ENCODE results near the gene SLC9A3. TPM values are rescaled to one million over a fixed set of nuclear protein-coding genes. Genes with fewer than 3 reads are reported as not detected.

Gene SLC9A3
- total RNA-seq, 1 experiment from 2014 or later, result 0.85 TPM

GRCh38 chr5:443239-444151 is 80.8 kb downstream of the SLC9A3 start:
- Histone ChIP-seq H2BK12ac (ENCODE audit: insufficient read length, low read depth, low read length) (no peak overlapping the region), H3K79me2 (ENCODE audit: insufficient read depth, low read length) (peaks cover 6% of the 10 kb centered on the region; the same call in 1 of the 2 replicates), H4K91ac (ENCODE audit: insufficient read length, low read depth, low read length) (no peak overlapping the region), H3K14ac (ENCODE audit: insufficient read depth, low read length) (0 out of 2 replicates have a peak overlapping the region, but pooled peaks have one; percentile 24), H2BK120ac (ENCODE audit: low read depth, low read length, poor library complexity, severe bottlenecking) (no peak overlapping the region), H3K56ac (ENCODE audit: insufficient read length, low read depth, low read length) (no peak overlapping the region), H3T11ph (ENCODE audit: low read length) (no peak overlapping the region), H2AK5ac (ENCODE audit: insufficient read length, low read length) (no peak overlapping the region), H3K27me3 (ENCODE audit: insufficient read depth, low read length) (no peaks in the 10 kb centered on the region), H3K27ac (ENCODE audit: insufficient read length, low read depth, low read length) (no peak overlapping the region), H3K23me2 (ENCODE audit: insufficient read length, low read depth, low read length, poor library complexity, severe bottlenecking) (peaks cover 12% of the 10 kb centered on the region), H2BK5ac (ENCODE audit: insufficient read length, low read length) (no peak overlapping the region), H2BK15ac (ENCODE audit: low read depth, low read length) (no peak overlapping the region), H4K20me1 (ENCODE audit: control insufficient read depth, insufficient read depth, insufficient read length) (no peaks in the 10 kb centered on the region), H2AFZ (ENCODE audit: low read length) (no peak overlapping the region), H3K4me2 (ENCODE audit: insufficient read depth, insufficient read length, low read length) (peak overlapping the region; percentile 96), H3K9ac (ENCODE audit: extremely low read depth, insufficient read length, low read length) (peak overlapping the region; percentile 56), H3K23ac (ENCODE audit: insufficient read length, low read depth, low read length) (no peak overlapping the region), H4K5ac (ENCODE audit: insufficient read length, low read depth, low read length) (no peak overlapping the region), H3K4me1 (ENCODE audit: insufficient read depth, low read length) (no peaks in the 10 kb centered on the region), H4K8ac (replicated peaks; ENCODE audit: insufficient read length, low read depth, low read length) (no peak overlapping the region), H3K79me1 (ENCODE audit: insufficient read depth, low read depth, low read length, poor library complexity, severe bottlenecking) (peaks cover 10% of the 10 kb centered on the region), H3K4ac (ENCODE audit: low read depth, low read length) (no peak overlapping the region), H3K18ac (ENCODE audit: insufficient read length, low read depth, low read length) (no peak overlapping the region), H3K9me3 (ENCODE audit: control insufficient read depth, low read depth, low read length) (no peaks in the 10 kb centered on the region), H2BK20ac (ENCODE audit: low read depth, low read length, poor library complexity, severe bottlenecking) (no peak overlapping the region)
- H3K36me3 Mint-ChIP-seq (ENCODE audit: insufficient read depth in 1 of 3, low read depth in 3 of 3), result peaks cover 15 to 23% (median 22%) of the 10 kb centered on the region in 3 experiments; a peak in 6 of 7 replicates
- WGBS (ENCODE audit: extremely low coverage, insufficient read length, low lambda C conversion rate), result no CpG with 5 or more reads among the region's 62 CpGs
- H3K27me3 Mint-ChIP-seq (ENCODE audit: low read depth), result peaks cover 21% of the 10 kb centered on the region
- DNase-seq, result peak; percentile 33
- peaks cover 8 to 10% of the 10 kb centered on the region in 2 experiments; a peak in 3 of 4 replicates for H3K4me1 Mint-ChIP-seq
- H3K9me3 Mint-ChIP-seq, result 0 out of 5 replicates have a peak, but pooled peaks cover 0 to 3% of the 10 kb centered on the region in 2 experiments
- no peak for TF ChIP-seq CTCF (conservative IDR thresholded peaks at IDR 0.05)
- no peak overlapping the region; a peak in 1 of 7 replicates for H3K27ac Mint-ChIP-seq
- peak overlapping the region; percentile 94 to 98 for H3K4me3 Mint-ChIP-seq

All from H9 (cell line).